Activated CD4-positive, alpha-beta memory T cell treated with anti-CD3 and anti-CD28 coated beads for 36 hours (primary cell): ENCODE measurements around the gene ENOX1. TPM values are rescaled to one million over a fixed set of nuclear protein-coding genes. Genes with fewer than 3 reads are reported as not detected.
A peak's percentile ranks its signal among the peaks of the same experiment; 100 is the strongest.

Experiments used
- CTCF ChIA-PET: fragments of 350-600 bp; sonication (Branson Sonifier 250); formaldehyde crosslinking; loops from one replicate; lab custom pipeline; 2021; ENCODE audit warnings: antibody characterized with exemption, inconsistent platforms; lab: Charles Lee
- POLR2A ChIA-PET: fragments of 350-600 bp; sonication (Branson Sonifier 250); formaldehyde crosslinking; loops from one replicate; lab custom pipeline; 2021; ENCODE audit warnings: antibody characterized with exemption; lab: Charles Lee
- DNase-seq: peaks from one replicate; pipeline ENCODE4 v3.0.0-alpha.2; 2020
- H3K27ac Mint-ChIP-seq: one replicate; pipeline ENCODE4 v1.8.0; 2021; ENCODE audit warnings: mixed read lengths
- H3K27me3 Mint-ChIP-seq: one replicate; pipeline ENCODE4 v1.8.0; 2021; ENCODE audit warnings: mixed read lengths
- H3K36me3 Mint-ChIP-seq: one replicate; pipeline ENCODE4 v1.8.0; 2021; ENCODE audit warnings: mixed read lengths
- H3K4me1 Mint-ChIP-seq: one replicate; pipeline ENCODE4 v1.8.0; 2021; ENCODE audit warnings: low read depth, mixed read lengths
- H3K4me3 Mint-ChIP-seq: one replicate; pipeline ENCODE4 v1.8.0; 2021; ENCODE audit warnings: mild to moderate bottlenecking, mixed read lengths
- H3K9me3 Mint-ChIP-seq: one replicate; pipeline ENCODE4 v1.8.0; 2021; ENCODE audit warnings: mixed read lengths
- intact Hi-C: fragments of 100-400 bp; cut with micrococcal nuclease; formaldehyde crosslinking; loops from one replicate; pipeline ENCODE4 v1.15.1; 2023
- total RNA-seq, 2 experiments: library from RNA; stranded (reverse); gene quantifications; one replicate each; pipeline ENCODE4 v1.2.3, GENCODE V29; 2021

ENOX1 gene
- total RNA-seq, 2 experiments from 2014 or later: 0.44 to 0.45 TPM

- no peak overlapping the region for H3K4me3 Mint-ChIP-seq
- intact Hi-C loops: loop anchor here (10.0 kb wide), 1 partner anchor 208 kb away; no protein-coding TSS in a partner anchor
- no peak overlapping the region for H3K27ac Mint-ChIP-seq
- peaks cover 23% of the 10 kb centered on the region for H3K4me1 Mint-ChIP-seq
- POLR2A ChIA-PET: no interaction called here
- H3K36me3 Mint-ChIP-seq: no peaks in the 10 kb centered on the region
- no peaks in the 10 kb centered on the region for H3K9me3 Mint-ChIP-seq
- peaks cover 25% of the 10 kb centered on the region for H3K27me3 Mint-ChIP-seq
- CTCF ChIA-PET: interaction anchor here (1.2 to 3.3 kb wide), 3 partner anchors 13 to 833 kb away, joined by 3 to 35 read pairs (median 6); partner anchors contain the start of gene ENOX1
- DNase-seq: no peak
Observed at GRCh38 chr13:43802511-43802910, 15.7 kb upstream of the ENOX1 start.

GRCh38 chr13:43800828-43801227, 14.1 kb upstream of the ENOX1 start:
- Mint-ChIP-seq H3K36me3 (no peaks in the 10 kb centered on the region), H3K27me3 (peaks cover 24% of the 10 kb centered on the region), H3K9me3 (no peaks in the 10 kb centered on the region), H3K4me3 (no peak overlapping the region), H3K4me1 (peaks cover 37% of the 10 kb centered on the region), H3K27ac (no peak overlapping the region)
- DNase-seq: no peak
- CTCF ChIA-PET: interaction anchor here (1.0 kb wide), 1 partner anchor 831 kb away, joined by 3 read pairs; no protein-coding TSS in a partner anchor
- POLR2A ChIA-PET: no interaction called here
- intact Hi-C loops: loop anchor here (10.0 kb wide), 1 partner anchor 206 kb away; no protein-coding TSS in a partner anchor

- H3K36me3 Mint-ChIP-seq: no peaks in the 10 kb centered on the region
- H3K27me3 Mint-ChIP-seq: peaks cover 35% of the 10 kb centered on the region
- peak; percentile 40 for DNase-seq
- H3K9me3 Mint-ChIP-seq: no peaks in the 10 kb centered on the region
- no peak overlapping the region for H3K27ac Mint-ChIP-seq
- intact Hi-C loops: loop anchor here (5.0 kb wide), 2 partner anchors 497 to 752 kb away; no protein-coding TSS in a partner anchor
- H3K4me1 Mint-ChIP-seq: peaks cover 33% of the 10 kb centered on the region
- CTCF ChIA-PET: no interaction called here
- no peak overlapping the region for H3K4me3 Mint-ChIP-seq
- POLR2A ChIA-PET: no interaction called here
Observed at GRCh38 chr13:43799191-43799590, 12.4 kb upstream of the ENOX1 start.

- intact Hi-C loops: loop anchor here (1.0 to 5.0 kb wide), 7 partner anchors 7 to 1301 kb away; partner anchors contain the start of gene EPSTI1
- Mint-ChIP-seq H3K36me3 (no peaks in the 10 kb centered on the region), H3K27me3 (peaks cover 30% of the 10 kb centered on the region), H3K9me3 (no peaks in the 10 kb centered on the region), H3K27ac (no peak overlapping the region), H3K4me3 (no peak overlapping the region), H3K4me1 (peaks cover 33% of the 10 kb centered on the region)
- CTCF ChIA-PET: no interaction called here
- DNase-seq: no peak
- POLR2A ChIA-PET: interaction anchor here (2.5 kb wide), 1 partner anchor 81 kb away, joined by 8 read pairs; the partner anchor contains the start of genes CCDC122 and LACC1
Observed at GRCh38 chr13:43797869-43798268, 11.1 kb upstream of the ENOX1 start.

GRCh38 chr13:43797159-43797558, 10.4 kb upstream of the ENOX1 start:
- peak overlapping the region; percentile 49 for H3K27ac Mint-ChIP-seq
- intact Hi-C loops: loop anchor here (1.0 to 5.0 kb wide), 7 partner anchors 8 to 1300 kb away; partner anchors contain the start of gene EPSTI1
- ChIA-PET CTCF (no interaction called here), POLR2A (interaction anchor here (2.5 kb wide), 1 partner anchor 82 kb away, joined by 8 read pairs; the partner anchor contains the start of genes CCDC122 and LACC1)
- H3K36me3 Mint-ChIP-seq: no peaks in the 10 kb centered on the region
- peaks cover 33% of the 10 kb centered on the region for H3K4me1 Mint-ChIP-seq
- no peak overlapping the region for H3K4me3 Mint-ChIP-seq
- no peak for DNase-seq
- no peaks in the 10 kb centered on the region for H3K9me3 Mint-ChIP-seq
- H3K27me3 Mint-ChIP-seq: peaks cover 34% of the 10 kb centered on the region

- ChIA-PET CTCF (interaction anchor here (2.1 kb wide), 1 partner anchor 11 kb away, joined by 6 read pairs; no protein-coding TSS in a partner anchor), POLR2A (no interaction called here)
- H3K36me3 Mint-ChIP-seq: no peaks in the 10 kb centered on the region
- DNase-seq: no peak
- H3K27ac Mint-ChIP-seq: no peak overlapping the region
- no peak overlapping the region for H3K4me3 Mint-ChIP-seq
- H3K9me3 Mint-ChIP-seq: no peaks in the 10 kb centered on the region
- H3K27me3 Mint-ChIP-seq: peaks cover 33% of the 10 kb centered on the region
- intact Hi-C loops: no loop called here
- H3K4me1 Mint-ChIP-seq: peaks cover 23% of the 10 kb centered on the region
Observed at GRCh38 chr13:43794416-43794815, 7.6 kb upstream of the ENOX1 start.

GRCh38 chr13:43792076-43792881, 5.5 kb upstream of the ENOX1 start:
- no peak for DNase-seq
- peaks cover 47% of the 10 kb centered on the region for H3K27me3 Mint-ChIP-seq
- no peaks in the 10 kb centered on the region for H3K36me3 Mint-ChIP-seq
- H3K4me1 Mint-ChIP-seq: peaks cover 18% of the 10 kb centered on the region
- ChIA-PET CTCF (interaction anchor here (0.8 to 1.0 kb wide), 3 partner anchors 11 to 37 kb away, joined by 3 to 6 read pairs (median 5); no protein-coding TSS in a partner anchor), POLR2A (no interaction called here)
- no peak overlapping the region for H3K27ac Mint-ChIP-seq
- intact Hi-C loops: no loop called here
- no peaks in the 10 kb centered on the region for H3K9me3 Mint-ChIP-seq
- no peak overlapping the region for H3K4me3 Mint-ChIP-seq

- no peaks in the 10 kb centered on the region for H3K36me3 Mint-ChIP-seq
- no peak overlapping the region for H3K27ac Mint-ChIP-seq
- DNase-seq: no peak
- ChIA-PET POLR2A (no interaction called here), CTCF (no interaction called here)
- intact Hi-C loops: loop anchor here (10.0 kb wide), 1 partner anchor 123 kb away; no protein-coding TSS in a partner anchor
- no peaks in the 10 kb centered on the region for H3K9me3 Mint-ChIP-seq
- peaks cover 42% of the 10 kb centered on the region for H3K27me3 Mint-ChIP-seq
- H3K4me3 Mint-ChIP-seq: peak overlapping the region; percentile 62
- peaks cover 13% of the 10 kb centered on the region for H3K4me1 Mint-ChIP-seq
Observed at GRCh38 chr13:43787997-43788396, 1.2 kb upstream of the ENOX1 start.

- Mint-ChIP-seq H3K4me1 (peaks cover 13% of the 10 kb centered on the region), H3K27me3 (peaks cover 42% of the 10 kb centered on the region), H3K9me3 (no peaks in the 10 kb centered on the region), H3K36me3 (no peaks in the 10 kb centered on the region), H3K4me3 (peak overlapping the region; percentile 62), H3K27ac (no peak overlapping the region)
- POLR2A ChIA-PET: no interaction called here
- no peak for DNase-seq
- intact Hi-C loops: loop anchor here (10.0 kb wide), 1 partner anchor 123 kb away; no protein-coding TSS in a partner anchor
- CTCF ChIA-PET: no interaction called here
Observed at GRCh38 chr13:43787518-43787891, 733 bp upstream of the ENOX1 start.

GRCh38 chr13:43786472-43786765, 353 bp downstream of the ENOX1 start:
- DNase-seq: no peak
- intact Hi-C loops: loop anchor here (10.0 kb wide), 1 partner anchor 122 kb away; no protein-coding TSS in a partner anchor
- ChIA-PET POLR2A (interaction anchor here (1.2 kb wide), 1 partner anchor 10 kb away, joined by 4 read pairs; no protein-coding TSS in a partner anchor), CTCF (interaction anchor here (1.2 kb wide), 2 partner anchors 16 to 383 kb away, joined by 3 read pairs; no protein-coding TSS in a partner anchor)
- H3K36me3 Mint-ChIP-seq: no peaks in the 10 kb centered on the region
- H3K4me1 Mint-ChIP-seq: peaks cover 13% of the 10 kb centered on the region
- no peak overlapping the region for H3K27ac Mint-ChIP-seq
- no peaks in the 10 kb centered on the region for H3K9me3 Mint-ChIP-seq
- peak overlapping the region; percentile 75 for H3K4me3 Mint-ChIP-seq
- H3K27me3 Mint-ChIP-seq: peaks cover 36% of the 10 kb centered on the region

GRCh38 chr13:43785650-43786471, 911 bp downstream of the ENOX1 start:
- ChIA-PET CTCF (interaction anchor here (1.2 kb wide), 2 partner anchors 17 to 382 kb away, joined by 3 read pairs; no protein-coding TSS in a partner anchor), POLR2A (interaction anchor here (1.2 kb wide), 1 partner anchor 10 kb away, joined by 4 read pairs; no protein-coding TSS in a partner anchor)
- Mint-ChIP-seq H3K27ac (no peak overlapping the region), H3K36me3 (no peaks in the 10 kb centered on the region), H3K9me3 (no peaks in the 10 kb centered on the region), H3K4me3 (peak overlapping the region; percentile 75), H3K4me1 (peaks cover 13% of the 10 kb centered on the region), H3K27me3 (peaks cover 36% of the 10 kb centered on the region)
- peak; percentile 39 for DNase-seq
- intact Hi-C loops: loop anchor here (10.0 kb wide), 1 partner anchor 121 kb away; no protein-coding TSS in a partner anchor
